Measurements from ENCODE around the gene COLEC11.

DNA sequence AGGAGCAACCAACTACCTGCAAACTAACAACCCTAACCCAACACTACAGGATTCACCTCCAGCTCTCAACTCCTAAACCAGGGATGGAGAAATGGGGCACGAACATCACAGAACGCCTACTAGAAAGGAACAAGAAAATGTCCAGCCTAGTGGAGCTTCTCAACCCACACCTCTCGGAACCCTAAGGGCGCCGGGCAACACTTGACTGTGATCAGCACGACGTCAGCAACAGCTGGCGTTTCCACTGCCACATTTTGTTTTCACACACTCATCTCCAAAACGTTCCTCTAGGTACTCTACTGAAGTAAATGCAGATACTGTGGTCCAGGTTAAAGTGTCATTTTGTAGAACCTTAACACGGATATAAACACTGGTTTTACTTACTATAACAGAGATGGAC lies 41.0 kb upstream of the COLEC11 start:
- TF ChIP-seq, protein P1, sequence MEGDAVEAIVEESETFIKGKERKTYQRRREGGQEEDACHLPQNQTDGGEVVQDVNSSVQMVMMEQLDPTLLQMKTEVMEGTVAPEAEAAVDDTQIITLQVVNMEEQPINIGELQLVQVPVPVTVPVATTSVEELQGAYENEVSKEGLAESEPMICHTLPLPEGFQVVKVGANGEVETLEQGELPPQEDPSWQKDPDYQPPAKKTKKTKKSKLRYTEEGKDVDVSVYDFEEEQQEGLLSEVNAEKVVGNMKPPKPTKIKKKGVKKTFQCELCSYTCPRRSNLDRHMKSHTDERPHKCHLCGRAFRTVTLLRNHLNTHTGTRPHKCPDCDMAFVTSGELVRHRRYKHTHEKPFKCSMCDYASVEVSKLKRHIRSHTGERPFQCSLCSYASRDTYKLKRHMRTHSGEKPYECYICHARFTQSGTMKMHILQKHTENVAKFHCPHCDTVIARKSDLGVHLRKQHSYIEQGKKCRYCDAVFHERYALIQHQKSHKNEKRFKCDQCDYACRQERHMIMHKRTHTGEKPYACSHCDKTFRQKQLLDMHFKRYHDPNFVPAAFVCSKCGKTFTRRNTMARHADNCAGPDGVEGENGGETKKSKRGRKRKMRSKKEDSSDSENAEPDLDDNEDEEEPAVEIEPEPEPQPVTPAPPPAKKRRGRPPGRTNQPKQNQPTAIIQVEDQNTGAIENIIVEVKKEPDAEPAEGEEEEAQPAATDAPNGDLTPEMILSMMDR (conservative IDR thresholded peaks at IDR 0.05; ENCODE audit: low read depth in 2 of 2) = no peak
- TF ChIP-seq, protein P2, sequence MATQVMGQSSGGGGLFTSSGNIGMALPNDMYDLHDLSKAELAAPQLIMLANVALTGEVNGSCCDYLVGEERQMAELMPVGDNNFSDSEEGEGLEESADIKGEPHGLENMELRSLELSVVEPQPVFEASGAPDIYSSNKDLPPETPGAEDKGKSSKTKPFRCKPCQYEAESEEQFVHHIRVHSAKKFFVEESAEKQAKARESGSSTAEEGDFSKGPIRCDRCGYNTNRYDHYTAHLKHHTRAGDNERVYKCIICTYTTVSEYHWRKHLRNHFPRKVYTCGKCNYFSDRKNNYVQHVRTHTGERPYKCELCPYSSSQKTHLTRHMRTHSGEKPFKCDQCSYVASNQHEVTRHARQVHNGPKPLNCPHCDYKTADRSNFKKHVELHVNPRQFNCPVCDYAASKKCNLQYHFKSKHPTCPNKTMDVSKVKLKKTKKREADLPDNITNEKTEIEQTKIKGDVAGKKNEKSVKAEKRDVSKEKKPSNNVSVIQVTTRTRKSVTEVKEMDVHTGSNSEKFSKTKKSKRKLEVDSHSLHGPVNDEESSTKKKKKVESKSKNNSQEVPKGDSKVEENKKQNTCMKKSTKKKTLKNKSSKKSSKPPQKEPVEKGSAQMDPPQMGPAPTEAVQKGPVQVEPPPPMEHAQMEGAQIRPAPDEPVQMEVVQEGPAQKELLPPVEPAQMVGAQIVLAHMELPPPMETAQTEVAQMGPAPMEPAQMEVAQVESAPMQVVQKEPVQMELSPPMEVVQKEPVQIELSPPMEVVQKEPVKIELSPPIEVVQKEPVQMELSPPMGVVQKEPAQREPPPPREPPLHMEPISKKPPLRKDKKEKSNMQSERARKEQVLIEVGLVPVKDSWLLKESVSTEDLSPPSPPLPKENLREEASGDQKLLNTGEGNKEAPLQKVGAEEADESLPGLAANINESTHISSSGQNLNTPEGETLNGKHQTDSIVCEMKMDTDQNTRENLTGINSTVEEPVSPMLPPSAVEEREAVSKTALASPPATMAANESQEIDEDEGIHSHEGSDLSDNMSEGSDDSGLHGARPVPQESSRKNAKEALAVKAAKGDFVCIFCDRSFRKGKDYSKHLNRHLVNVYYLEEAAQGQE (IDR thresholded peaks at IDR 0.05; ENCODE audit: unreplicated experiment) = no peak
- TF ChIP-seq JUNB (IDR thresholded peaks at IDR 0.05; ENCODE audit: unreplicated experiment) = no peak
- TF ChIP-seq STAT1 (IDR thresholded peaks at IDR 0.05; ENCODE audit: unreplicated experiment) = no peak
- TF ChIP-seq POLR2AphosphoS5 (IDR thresholded peaks at IDR 0.05; ENCODE audit: low read depth) = no peak
- TF ChIP-seq EZH2phosphoT487 (IDR thresholded peaks at IDR 0.05; ENCODE audit: unreplicated experiment) = no peak

Data from GM23338 (cell line).